GM12892 (cell line): Measurements from ENCODE around the gene ALDH9A1. TPM values are rescaled to one million over a fixed set of nuclear protein-coding genes. Genes with fewer than 3 reads are reported as not detected.
"Not testable (repeated sequence)": the region's sequence is repeated elsewhere in the genome, so short reads cannot be mapped to it uniquely, and the experiment has no call there.

ENCODE experiments used
- DNase-seq: peaks from one replicate; pipeline ENCODE4 v3.0.0; 2011; ENCODE audit not compliant: insufficient read length
- FAIRE-seq: peaks from 2 replicates; lab custom pipeline; 2011; peaks lifted over from hg19 to GRCh38; lab: Jason Lieb, UNC
- POLR2A ChIP-seq: IDR thresholded peaks from 2 replicates; pipeline ENCODE4 v1.6.1; 2011; ENCODE audit warnings: low read depth, low read length, control low read depth
- POLR2AphosphoS5 ChIP-seq: IDR thresholded peaks from 2 replicates; pipeline ENCODE4 v1.6.1; 2011; ENCODE audit warnings: low read depth, low read length, control low read depth
- TAF1 ChIP-seq: IDR thresholded peaks from 2 replicates; pipeline ENCODE4 v1.6.1; 2011; ENCODE audit warnings: low read depth, mild to moderate bottlenecking, control low read depth, low read length, borderline replicate concordance
- polyA plus RNA-seq: library from polyadenylated mRNA; unstranded; fragments of >200 nt; gene quantifications from one replicate; pipeline ENCODE4 v1.2.1, GENCODE V29; 2012; ENCODE audit warnings: missing spikeins, inconsistent platforms; ENCODE audit not compliant: missing spikeins

ALDH9A1 gene
- polyA plus RNA-seq = 28.8 TPM

- TF ChIP-seq POLR2AphosphoS5 (peak; percentile 88), TAF1 (peak; percentile 83), POLR2A (peak; percentile 95)
- DNase-seq (peak; percentile 76), FAIRE-seq (no peak)
These were observed at the start of gene ALDH9A1 for GRCh38 chr1:165697881-165698760. TSS of gene ALDH9A1 (minus strand) at chr1:165698562. CDS start at chr1:165698558, 4 bp downstream.

GRCh38 chr1:165747632-165748447, 49.5 kb upstream of the ALDH9A1 start:
- TF ChIP-seq POLR2A (no peak), TAF1 (no peak), POLR2AphosphoS5 (no peak)
- FAIRE-seq (no peak), DNase-seq (no peak)

GRCh38 chr1:165744913-165745312, 46.6 kb upstream of the ALDH9A1 start:
- DNase-seq, FAIRE-seq: not testable (repeated sequence)

DNA sequence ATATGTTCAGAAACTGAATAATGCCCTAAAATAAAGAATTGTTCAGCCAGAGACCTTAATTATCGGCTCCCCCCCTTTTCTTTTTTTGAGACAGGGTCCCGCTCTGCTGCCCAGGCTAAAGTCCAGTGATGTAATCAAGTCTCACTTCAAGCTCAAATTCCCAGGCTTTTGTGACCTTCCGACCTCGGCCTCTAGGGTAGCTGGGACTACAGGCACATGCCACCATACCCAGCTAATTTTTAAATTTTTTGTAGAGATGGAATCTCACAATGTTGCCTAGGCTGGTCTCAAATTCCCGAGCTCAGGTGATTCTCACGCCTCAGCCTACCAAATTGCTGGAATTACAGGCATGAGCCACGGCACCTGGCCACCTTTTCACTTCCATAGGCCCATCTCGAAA, 43.8 kb upstream of the ALDH9A1 start:
- no peak for FAIRE-seq
- TF ChIP-seq POLR2A = no peak
- no peak for TF ChIP-seq TAF1
- no peak for TF ChIP-seq POLR2AphosphoS5
- DNase-seq = no peak

DNA sequence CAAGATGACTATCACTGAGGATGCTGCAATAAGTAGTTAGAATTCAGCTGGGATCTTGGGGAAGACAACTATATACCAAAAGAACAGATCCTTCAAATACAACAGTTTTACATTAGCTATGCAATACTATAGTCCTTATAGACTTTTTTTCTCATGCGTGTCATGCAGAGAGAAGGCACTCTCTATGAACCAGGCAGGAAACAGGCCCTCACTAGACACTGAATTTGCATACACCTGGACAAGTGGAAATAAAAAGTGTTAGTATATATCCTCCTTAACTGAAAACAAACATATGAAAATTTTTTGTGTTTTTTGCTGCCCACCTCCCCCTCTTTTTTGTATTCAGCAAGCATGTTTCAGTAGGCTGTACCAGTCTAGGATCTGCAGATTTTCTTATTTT, 40.4 kb upstream of the ALDH9A1 start:
- FAIRE-seq (peak; percentile 46), DNase-seq (no peak)
- TF ChIP-seq POLR2AphosphoS5 = no peak
- TF ChIP-seq TAF1 = no peak
- no peak for TF ChIP-seq POLR2A

DNA sequence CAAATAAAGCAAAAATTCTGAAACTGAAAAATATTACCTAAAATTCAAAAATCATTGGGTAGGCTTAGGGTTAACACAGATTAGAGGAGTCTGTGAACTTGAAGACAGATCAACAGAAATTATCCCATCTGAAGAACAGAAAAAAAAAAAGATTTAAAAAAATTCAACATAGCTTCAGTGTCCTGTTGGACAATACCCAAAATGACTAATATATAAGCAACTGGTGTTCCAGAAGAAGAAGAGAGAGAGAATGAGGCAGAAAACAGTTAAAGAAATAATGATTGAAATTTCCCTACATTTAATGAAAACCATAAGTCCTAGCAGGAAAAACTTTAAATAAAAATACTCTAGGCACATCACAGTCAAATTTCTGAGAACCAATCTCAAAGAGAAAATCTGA, 38.8 kb upstream of the ALDH9A1 start:
- DNase-seq (no peak), FAIRE-seq (no peak)
- TF ChIP-seq POLR2A (no peak), TAF1 (no peak), POLR2AphosphoS5 (no peak)

DNA sequence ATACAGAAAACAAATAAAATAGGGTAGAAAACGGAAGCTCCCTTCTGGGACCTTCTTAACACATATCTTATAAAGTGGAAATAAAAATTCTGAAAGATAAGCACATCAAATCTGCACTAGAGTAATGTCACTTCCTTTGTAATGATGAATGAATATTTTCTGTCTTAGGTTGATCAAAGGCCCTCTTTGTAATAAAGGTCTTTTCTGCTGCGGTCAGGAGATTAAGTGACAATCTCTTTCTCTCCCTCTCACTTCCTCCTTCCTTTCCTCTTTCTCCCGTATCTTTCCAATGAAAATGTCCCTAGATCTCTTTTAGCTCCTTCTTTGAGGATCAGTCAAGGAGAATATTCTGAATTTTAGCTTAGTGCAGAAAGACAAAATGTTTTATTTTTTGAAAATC, 36.5 kb upstream of the ALDH9A1 start:
- DNase-seq (no peak), FAIRE-seq (no peak)
- TF ChIP-seq POLR2AphosphoS5 (no peak), POLR2A (no peak), TAF1 (no peak)

DNA sequence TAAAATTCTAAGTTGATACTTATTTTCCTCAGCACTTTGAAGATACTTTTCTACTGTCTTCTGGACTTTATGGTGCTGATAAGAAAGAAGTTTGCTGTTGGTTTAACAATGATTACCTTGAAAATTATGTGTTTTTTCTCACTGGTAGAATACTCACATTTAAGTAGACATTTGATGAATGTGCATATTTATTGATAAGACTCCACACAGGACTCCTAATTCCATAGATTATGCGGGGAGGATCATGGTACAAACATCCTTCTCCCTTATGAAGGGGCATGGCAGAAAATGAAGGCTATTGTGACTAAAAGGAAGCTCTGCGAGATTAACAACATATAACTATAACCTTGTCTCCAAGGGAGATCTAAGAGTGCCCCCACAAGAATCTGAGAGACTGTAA, 28.5 kb upstream of the ALDH9A1 start:
- FAIRE-seq = no peak
- no peak for TF ChIP-seq POLR2A
- no peak for TF ChIP-seq TAF1
- TF ChIP-seq POLR2AphosphoS5 = no peak
- no peak for DNase-seq

DNA sequence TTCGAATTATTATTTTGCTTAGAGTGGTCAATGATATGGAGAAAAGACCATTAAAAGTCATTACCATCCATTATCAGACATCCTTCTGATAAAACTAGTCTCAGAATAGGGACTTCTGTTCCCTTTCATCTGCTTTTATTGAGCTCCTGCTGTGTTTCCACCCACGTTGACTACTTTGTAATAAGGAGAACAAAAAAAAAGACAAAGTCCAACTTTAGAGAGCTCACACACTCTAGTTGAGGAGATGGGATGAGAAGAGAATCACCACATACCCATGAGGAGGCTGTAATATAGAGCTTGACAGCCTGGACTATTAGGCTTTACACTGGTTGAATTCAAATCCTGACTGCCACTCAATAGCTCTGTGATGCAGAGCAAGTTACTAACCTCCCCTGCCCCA, 27.8 kb upstream of the ALDH9A1 start:
- TF ChIP-seq POLR2A = no peak
- no peak for TF ChIP-seq POLR2AphosphoS5
- TF ChIP-seq TAF1 = no peak
- DNase-seq (no peak), FAIRE-seq (no peak)

DNA sequence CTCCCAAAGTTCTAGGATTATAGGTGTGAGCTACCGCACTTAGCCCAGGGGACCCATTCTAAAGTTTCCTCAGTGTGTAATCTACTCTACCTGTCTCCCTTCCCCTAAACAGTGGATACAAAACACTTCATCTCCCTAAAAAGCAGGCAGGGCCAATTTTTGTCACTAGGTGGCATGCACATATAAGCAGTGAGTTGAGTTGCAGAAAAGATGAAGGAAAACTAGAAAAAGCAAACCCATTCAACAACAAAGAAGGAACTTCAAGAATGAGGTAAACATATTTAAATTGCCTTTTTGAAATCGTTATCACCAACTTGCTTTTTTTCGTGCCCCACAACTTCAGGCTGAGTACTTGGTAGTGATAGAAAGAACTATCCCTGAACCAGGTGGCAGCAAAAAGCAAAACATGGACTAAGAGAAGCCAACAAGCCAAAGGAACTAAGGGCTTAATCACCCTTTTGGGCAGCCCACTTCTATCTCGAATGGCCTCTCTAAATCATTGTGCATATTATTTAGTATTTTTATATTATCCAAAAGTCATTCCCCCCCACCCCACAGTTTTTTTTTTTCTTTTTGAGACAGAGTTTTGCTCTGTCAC, 19.7 kb upstream of the ALDH9A1 start:
- FAIRE-seq = peak; percentile 85
- peak; percentile 16 for DNase-seq
- TF ChIP-seq TAF1 = no peak
- TF ChIP-seq POLR2AphosphoS5 = no peak
- TF ChIP-seq POLR2A = no peak

DNA sequence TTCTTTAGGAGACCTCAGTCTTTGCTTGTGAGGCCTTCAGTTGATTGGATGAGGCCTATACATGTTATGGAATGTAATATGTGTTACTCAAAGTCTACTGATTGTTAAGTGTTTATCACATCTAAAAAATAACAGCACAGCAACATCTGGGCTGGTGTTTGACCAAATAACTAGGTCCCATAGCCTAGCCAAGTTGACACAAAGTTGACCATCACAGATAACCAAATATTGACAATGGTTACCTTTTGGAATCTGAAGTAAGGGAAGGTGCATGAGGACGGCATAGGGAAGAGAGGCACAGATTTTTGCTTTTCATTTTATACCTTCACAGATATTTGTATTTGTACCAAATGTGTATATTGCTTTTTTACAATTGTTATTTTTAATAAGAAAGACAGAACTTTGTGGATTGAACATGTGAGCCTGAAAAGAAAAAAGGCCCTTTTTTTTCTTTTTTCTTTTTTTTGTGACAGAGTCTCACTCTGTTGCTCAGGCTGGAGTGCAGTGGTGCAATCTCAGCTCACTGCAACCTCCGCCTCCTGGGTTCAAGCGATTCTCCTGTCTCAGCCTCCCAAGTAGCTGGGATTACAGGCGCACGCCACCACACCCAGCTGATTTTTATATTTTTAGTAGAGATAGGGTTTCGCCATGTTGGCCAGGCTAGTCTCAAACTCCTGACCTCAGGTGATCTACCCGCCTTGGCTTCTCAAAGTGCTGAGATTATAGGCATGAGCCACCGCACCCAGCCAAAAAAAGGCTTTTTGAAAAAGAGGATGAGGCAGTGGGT, 18.1 kb upstream of the ALDH9A1 start:
- DNase-seq, FAIRE-seq: not testable (repeated sequence)
